ENCODE measurements around the gene DGKE.

The DGKE gene

GRCh38 chr17:56893503-56893902 is 59.6 kb downstream of the DGKE start:
- FAIRE-seq = no peak

GRCh38 chr17:56894859-56895455 is 61.0 kb downstream of the DGKE start:
- no peak for FAIRE-seq

GRCh38 chr17:56896217-56896967 is 62.4 kb downstream of the DGKE start:
- FAIRE-seq = no peak

- FAIRE-seq = no peak
Measured at GRCh38 chr17:56896968-56897359, 63.0 kb downstream of the DGKE start.

GRCh38 chr17:56897646-56898424 is 63.9 kb downstream of the DGKE start:
- no peak for FAIRE-seq

GRCh38 chr17:56898874-56899273 is 64.9 kb downstream of the DGKE start:
- no peak for FAIRE-seq

- no peak for FAIRE-seq
Measured at GRCh38 chr17:56899403-56899802, 65.5 kb downstream of the DGKE start.

GRCh38 chr17:56902348-56902747 is 68.4 kb downstream of the DGKE start:
- FAIRE-seq = no peak

GRCh38 chr17:56903560-56903959 is 69.6 kb downstream of the DGKE start:
- no peak for FAIRE-seq

- no peak for FAIRE-seq
Measured at GRCh38 chr17:56908001-56908542, 74.1 kb downstream of the DGKE start.

- no peak for FAIRE-seq
Measured at GRCh38 chr17:56909742-56910508, 76.0 kb downstream of the DGKE start.

- no peak for FAIRE-seq
Measured at GRCh38 chr17:56910509-56911235, 76.7 kb downstream of the DGKE start.

- no peak for FAIRE-seq
Measured at GRCh38 chr17:56912105-56912999, 78.4 kb downstream of the DGKE start.

GRCh38 chr17:56913000-56913311 is 79.0 kb downstream of the DGKE start:
- FAIRE-seq = no peak

- FAIRE-seq = no peak
Measured at GRCh38 chr17:56913353-56913866, 79.5 kb downstream of the DGKE start.

GRCh38 chr17:56913867-56914580 is 80.1 kb downstream of the DGKE start, which contains the start of gene TRIM25:
Gene TRIM25, minus strand, starts transcription at chr17:56914049. Its CDS starts 61 bp downstream, at chr17:56913988.
- FAIRE-seq = no peak

- no peak for FAIRE-seq
Measured at GRCh38 chr17:56914581-56915273, 80.8 kb downstream of the DGKE start.

GRCh38 chr17:56917559-56918296 is 83.8 kb downstream of the DGKE start:
- FAIRE-seq = no peak

GRCh38 chr17:56918916-56919315 is 85.0 kb downstream of the DGKE start:
- no peak for FAIRE-seq

All from TTC549 (cell line).